BJ (cell line): ENCODE measurements around the gene ANKLE2. TPM values are rescaled to one million over a fixed set of nuclear protein-coding genes. Genes with fewer than 3 reads are reported as not detected.
"Not testable (repeated sequence)": the region's sequence is repeated elsewhere in the genome, so short reads cannot be mapped to it uniquely, and the experiment has no call there.

Source experiments
- CTCF ChIA-PET: fragments of 350-600 bp; formaldehyde crosslinking; extraction: SDS; loops from one replicate; lab custom pipeline; 2021; ENCODE audit warnings: antibody characterized with exemption, inconsistent platforms; lab: Yijun Ruan, JAX
- POLR2A ChIA-PET: fragments of 300-600 bp; sonication (Branson Sonifier 250); formaldehyde crosslinking; extraction: SDS; loops from one replicate; lab custom pipeline; 2021; ENCODE audit warnings: antibody characterized with exemption; lab: Charles Lee
- DNase-seq: peaks from one replicate; pipeline ENCODE4 v3.0.0-alpha.2; 2011; ENCODE audit warnings: low read depth
- H3K27me3 ChIP-seq: 2 replicates; pipeline ENCODE4 v1.6.0; 2011; ENCODE audit warnings: low read length; ENCODE audit not compliant: control insufficient read depth, insufficient read depth
- H3K36me3 ChIP-seq: 2 replicates; pipeline ENCODE4 v1.5.1; 2011; ENCODE audit warnings: low read length; ENCODE audit not compliant: control insufficient read depth, insufficient read depth
- H3K4me3 ChIP-seq: 2 replicates; pipeline ENCODE4 v1.5.1; 2011; ENCODE audit warnings: low read depth, mild to moderate bottlenecking, control low read depth, low read length
- CTCF ChIP-seq: IDR thresholded peaks from 2 replicates; pipeline ENCODE4 v1.5.1; 2011; ENCODE audit warnings: low read depth, mild to moderate bottlenecking, control low read depth, inconsistent platforms, low read length, moderate library complexity; ENCODE audit not compliant: insufficient read depth
- polyA plus RNA-seq: library from polyadenylated mRNA; depleted of rRNA; stranded (reverse); fragments of >200 nt; gene quantifications from 2 replicates; pipeline ENCODE4 v1.2.3, GENCODE V29; 2011

ANKLE2 gene
- polyA plus RNA-seq, 1 experiment: 119 TPM

- ChIA-PET CTCF (interaction anchor here (1.9 kb wide), 1 partner anchor 30 kb away, joined by 5 read pairs; no protein-coding TSS in a partner anchor), POLR2A (no interaction called here)
- H3K36me3 ChIP-seq: peaks cover 65% of the 10 kb centered on the region
- H3K4me3 ChIP-seq: no peak overlapping the region
- no peak for DNase-seq
- no peak for TF ChIP-seq CTCF
- H3K27me3 ChIP-seq: no peaks in the 10 kb centered on the region
These were observed 36.4 kb upstream of the ANKLE2 start for GRCh38 chr12:132797820-132798570.

GRCh38 chr12:132795847-132796246 lies 34.2 kb upstream of the ANKLE2 start:
- TF ChIP-seq CTCF: no peak
- DNase-seq: no peak
- no peak overlapping the region for H3K4me3 ChIP-seq
- H3K27me3 ChIP-seq: no peaks in the 10 kb centered on the region
- ChIA-PET POLR2A (no interaction called here), CTCF (interaction anchor here (1.1 to 1.9 kb wide), 2 partner anchors 18 to 27 kb away, joined by 3 to 5 read pairs; no protein-coding TSS in a partner anchor)
- H3K36me3 ChIP-seq: peaks cover 58% of the 10 kb centered on the region

GRCh38 chr12:132791940-132792339 lies 30.3 kb upstream of the ANKLE2 start:
- H3K4me3 ChIP-seq, DNase-seq, CTCF ChIA-PET, H3K27me3 ChIP-seq, POLR2A ChIA-PET: not testable (repeated sequence)
- H3K36me3 ChIP-seq: peaks cover 51% of the 10 kb centered on the region

- Histone ChIP-seq H3K36me3 (peaks cover 47% of the 10 kb centered on the region), H3K27me3 (no peaks in the 10 kb centered on the region), H3K4me3 (no peak overlapping the region)
- ChIA-PET CTCF (interaction anchor here (1.2 kb wide), 1 partner anchor 11 kb away, joined by 4 read pairs; no protein-coding TSS in a partner anchor), POLR2A (no interaction called here)
- no peak for DNase-seq
- no peak for TF ChIP-seq CTCF
These were observed 27.5 kb upstream of the ANKLE2 start for GRCh38 chr12:132789099-132789471.

- Histone ChIP-seq H3K4me3 (no peak overlapping the region), H3K27me3 (no peaks in the 10 kb centered on the region), H3K36me3 (peaks cover 47% of the 10 kb centered on the region)
- ChIA-PET CTCF (interaction anchor here (1.2 kb wide), 1 partner anchor 12 kb away, joined by 4 read pairs; no protein-coding TSS in a partner anchor), POLR2A (no interaction called here)
- no peak for DNase-seq
- no peak for TF ChIP-seq CTCF
These were observed 26.9 kb upstream of the ANKLE2 start for GRCh38 chr12:132788375-132789098.
